ENCODE data around the gene CALM3. TPM values are rescaled to one million over a fixed set of nuclear protein-coding genes. Genes with fewer than 3 reads are reported as not detected.

CALM3 gene
- total and polyA plus RNA-seq, 4 donors, result 197 to 240 (median 224) TPM

GRCh38 chr19:46634045-46634655, 33.0 kb downstream of the CALM3 start:
- Histone ChIP-seq H3K27ac (ENCODE audit: low read depth in 1 of 2, low read length in 2 of 2) (no peak overlapping the region), H3K27me3 (ENCODE audit: control insufficient read depth in 1 of 2, insufficient read depth in 2 of 2, low read length in 1 of 2) (no peaks in the 10 kb centered on the region), H3K36me3 (ENCODE audit: control insufficient read depth in 1 of 2, insufficient read depth in 2 of 2, low read length in 1 of 2) (no peaks in the 10 kb centered on the region), H3K9me3 (ENCODE audit: control insufficient read depth, low read length) (no peaks in the 10 kb centered on the region), H3K4me3 (ENCODE audit: low read length in 2 of 2) (no peak overlapping the region), H3K4me1 (ENCODE audit: control insufficient read depth in 1 of 2, insufficient read depth in 2 of 2, low read length in 2 of 2) (no peaks in the 10 kb centered on the region)
- ATAC-seq (ENCODE audit: low FRiP score) (peak; percentile 73), DNase-seq (peak; percentile 91 to 98)
- intact Hi-C loops (cut with DNase I), result no loop called here
- WGBS, 2 donors, result 21% methylated on average over 37 to 38 of the region's 38 CpGs

- no peak overlapping the region for H3K27ac ChIP-seq (ENCODE audit: low read depth in 1 of 2, low read length in 2 of 2)
- no peaks in the 10 kb centered on the region for H3K4me1 ChIP-seq (ENCODE audit: control insufficient read depth in 1 of 2, insufficient read depth in 2 of 2, low read length in 2 of 2)
- DNase-seq (no peak), ATAC-seq (ENCODE audit: low FRiP score) (no peak)
- H3K9me3 ChIP-seq (ENCODE audit: control insufficient read depth, low read length), result no peaks in the 10 kb centered on the region
- H3K4me3 ChIP-seq (ENCODE audit: low read length in 2 of 2), result no peak overlapping the region
- H3K27me3 ChIP-seq (ENCODE audit: control insufficient read depth in 1 of 2, insufficient read depth in 2 of 2, low read length in 1 of 2), result no peaks in the 10 kb centered on the region
- no peaks in the 10 kb centered on the region for H3K36me3 ChIP-seq (ENCODE audit: control insufficient read depth in 1 of 2, insufficient read depth in 2 of 2, low read length in 1 of 2)
- WGBS, 2 donors, result 11 to 16% methylated on average over 23 of the region's 23 CpGs
- intact Hi-C loops (cut with DNase I), result no loop called here
Measured at GRCh38 chr19:46634656-46635218, 33.6 kb downstream of the CALM3 start.

GRCh38 chr19:46635920-46636761, 35.0 kb downstream of the CALM3 start, which contains the start of gene GNG8:
Gene GNG8 (minus strand): TSS chr19:46636202. CDS start chr19:46634682, 1,520 bp downstream.
- DNase-seq (no peak), ATAC-seq (ENCODE audit: low FRiP score) (no peak)
- intact Hi-C loops (cut with DNase I), result no loop called here
- H3K27me3 ChIP-seq (ENCODE audit: control insufficient read depth in 1 of 2, insufficient read depth in 2 of 2, low read length in 1 of 2), result no peaks in the 10 kb centered on the region
- H3K4me1 ChIP-seq (ENCODE audit: control insufficient read depth in 1 of 2, insufficient read depth in 2 of 2, low read length in 2 of 2), result no peaks in the 10 kb centered on the region
- H3K4me3 ChIP-seq (ENCODE audit: low read length in 2 of 2), result no peak within 1 kb of the TSS
- H3K36me3 ChIP-seq (ENCODE audit: control insufficient read depth in 1 of 2, insufficient read depth in 2 of 2, low read length in 1 of 2), result no peaks in the 10 kb centered on the region
- no peaks in the 10 kb centered on the region for H3K9me3 ChIP-seq (ENCODE audit: control insufficient read depth, low read length)
- no peak within 1 kb of the TSS for H3K27ac ChIP-seq (ENCODE audit: low read depth in 1 of 2, low read length in 2 of 2)
- WGBS, 2 donors, result 55 to 63% methylated on average over 30 to 34 of the region's 34 CpGs

- H3K4me3 ChIP-seq (ENCODE audit: low read length in 2 of 2), result no peak overlapping the region
- no peaks in the 10 kb centered on the region for H3K36me3 ChIP-seq (ENCODE audit: control insufficient read depth in 1 of 2, insufficient read depth in 2 of 2, low read length in 1 of 2)
- DNase-seq (no peak), ATAC-seq (ENCODE audit: low FRiP score) (no peak)
- H3K27ac ChIP-seq (ENCODE audit: low read depth in 1 of 2, low read length in 2 of 2), result no peak overlapping the region
- no peaks in the 10 kb centered on the region for H3K4me1 ChIP-seq (ENCODE audit: control insufficient read depth in 1 of 2, insufficient read depth in 2 of 2, low read length in 2 of 2)
- H3K9me3 ChIP-seq (ENCODE audit: control insufficient read depth, low read length), result no peaks in the 10 kb centered on the region
- no peaks in the 10 kb centered on the region for H3K27me3 ChIP-seq (ENCODE audit: control insufficient read depth in 1 of 2, insufficient read depth in 2 of 2, low read length in 1 of 2)
- intact Hi-C loops (cut with DNase I), result no loop called here
- 88 to 92% methylated on average over 14 of the region's 14 CpGs for WGBS, 2 donors
Measured at GRCh38 chr19:46637224-46637623, 36.1 kb downstream of the CALM3 start.

- H3K9me3 ChIP-seq (ENCODE audit: control insufficient read depth, low read length), result no peaks in the 10 kb centered on the region
- ATAC-seq (ENCODE audit: low FRiP score), result peak; percentile 57
- H3K36me3 ChIP-seq (ENCODE audit: control insufficient read depth in 1 of 2, insufficient read depth in 2 of 2, low read length in 1 of 2), result no peaks in the 10 kb centered on the region
- H3K4me3 ChIP-seq (ENCODE audit: low read length in 2 of 2), result peak overlapping the region; percentile 54 to 58
- peaks cover 0 to 2% of the 10 kb centered on the region in 2 donors for H3K4me1 ChIP-seq (ENCODE audit: control insufficient read depth in 1 of 2, insufficient read depth in 2 of 2, low read length in 2 of 2)
- DNase-seq, result peak; percentile 87 to 89
- intact Hi-C loops (cut with DNase I), result no loop called here
- no peaks in the 10 kb centered on the region for H3K27me3 ChIP-seq (ENCODE audit: control insufficient read depth in 1 of 2, insufficient read depth in 2 of 2, low read length in 1 of 2)
- WGBS, 2 donors, result 5 to 8% methylated on average over 35 to 49 of the region's 49 CpGs
- H3K27ac ChIP-seq (ENCODE audit: low read depth in 1 of 2, low read length in 2 of 2), result peak overlapping the region; percentile 3 to 82
Measured at GRCh38 chr19:46639358-46640182, 38.4 kb downstream of the CALM3 start.

- WGBS, 2 donors, result 78 to 79% methylated on average over 2 of the region's 2 CpGs
- ATAC-seq (ENCODE audit: low FRiP score) (no peak), DNase-seq (no peak)
- Histone ChIP-seq H3K9me3 (ENCODE audit: control insufficient read depth, low read length) (no peaks in the 10 kb centered on the region), H3K27me3 (ENCODE audit: control insufficient read depth in 1 of 2, insufficient read depth in 2 of 2, low read length in 1 of 2) (no peaks in the 10 kb centered on the region), H3K4me3 (ENCODE audit: low read length in 2 of 2) (no peak overlapping the region), H3K4me1 (ENCODE audit: control insufficient read depth in 1 of 2, insufficient read depth in 2 of 2, low read length in 2 of 2) (peaks cover 0 to 2% of the 10 kb centered on the region in 2 donors), H3K36me3 (ENCODE audit: control insufficient read depth in 1 of 2, insufficient read depth in 2 of 2, low read length in 1 of 2) (no peaks in the 10 kb centered on the region), H3K27ac (ENCODE audit: low read depth in 1 of 2, low read length in 2 of 2) (peak overlapping the region in 1 of 2 donors; percentile 25)
- intact Hi-C loops (cut with DNase I), result no loop called here
Measured at GRCh38 chr19:46640656-46641055, 39.5 kb downstream of the CALM3 start.

- WGBS, 2 donors, result 3 to 5% methylated on average over 3 of the region's 3 CpGs
- intact Hi-C loops (cut with DNase I), result no loop called here
- Histone ChIP-seq H3K9me3 (ENCODE audit: control insufficient read depth, low read length) (no peaks in the 10 kb centered on the region), H3K36me3 (ENCODE audit: control insufficient read depth in 1 of 2, insufficient read depth in 2 of 2, low read length in 1 of 2) (peaks cover 0 to 3% of the 10 kb centered on the region in 2 donors), H3K27ac (ENCODE audit: low read depth in 1 of 2, low read length in 2 of 2) (peak overlapping the region; percentile 46 to 68), H3K27me3 (ENCODE audit: control insufficient read depth in 1 of 2, insufficient read depth in 2 of 2, low read length in 1 of 2) (no peaks in the 10 kb centered on the region), H3K4me3 (ENCODE audit: low read length in 2 of 2) (no peak overlapping the region), H3K4me1 (ENCODE audit: control insufficient read depth in 1 of 2, insufficient read depth in 2 of 2, low read length in 2 of 2) (peaks cover 0 to 2% of the 10 kb centered on the region in 2 donors)
- ATAC-seq (ENCODE audit: low FRiP score) (peak; percentile 90), DNase-seq (no peak)
Measured at GRCh38 chr19:46644720-46645119, 43.6 kb downstream of the CALM3 start.

GRCh38 chr19:46646402-46646801, 45.3 kb downstream of the CALM3 start:
- intact Hi-C loops (cut with DNase I), result no loop called here
- Histone ChIP-seq H3K27me3 (ENCODE audit: control insufficient read depth in 1 of 2, insufficient read depth in 2 of 2, low read length in 1 of 2) (no peaks in the 10 kb centered on the region), H3K9me3 (ENCODE audit: control insufficient read depth, low read length) (no peaks in the 10 kb centered on the region), H3K4me1 (ENCODE audit: control insufficient read depth in 1 of 2, insufficient read depth in 2 of 2, low read length in 2 of 2) (peaks cover 0 to 2% of the 10 kb centered on the region in 2 donors), H3K4me3 (ENCODE audit: low read length in 2 of 2) (no peak overlapping the region), H3K27ac (ENCODE audit: low read depth in 1 of 2, low read length in 2 of 2) (peak overlapping the region; percentile 33 to 41), H3K36me3 (ENCODE audit: control insufficient read depth in 1 of 2, insufficient read depth in 2 of 2, low read length in 1 of 2) (peaks cover 0 to 3% of the 10 kb centered on the region in 2 donors)
- 55 to 62% methylated on average over 3 of the region's 3 CpGs for WGBS, 2 donors
- no peak for DNase-seq
- ATAC-seq (ENCODE audit: low FRiP score), result no peak
